GM12872 (cell line): ENCODE data around the gene DDX60.

Experiments used
- CTCF ChIP-seq: IDR thresholded peaks from 3 replicates; pipeline ENCODE4 v1.5.1; 2011; ENCODE audit warnings: low read depth, mild to moderate bottlenecking, low read length, moderate library complexity; ENCODE audit not compliant: insufficient read depth

The DDX60 gene

GRCh38 chr4:168317621-168318020 lies 931 bp downstream of the DDX60 start:
- no peak for TF ChIP-seq CTCF

GRCh38 chr4:168309781-168310180 lies 8.8 kb downstream of the DDX60 start:
- TF ChIP-seq CTCF, result no peak

- no peak for TF ChIP-seq CTCF
Observed at GRCh38 chr4:168308912-168309311, 9.6 kb downstream of the DDX60 start.

GRCh38 chr4:168306476-168306875 lies 12.1 kb downstream of the DDX60 start:
- no peak for TF ChIP-seq CTCF

GRCh38 chr4:168304744-168305459 lies 13.7 kb downstream of the DDX60 start:
- no peak for TF ChIP-seq CTCF

- no peak for TF ChIP-seq CTCF
Observed at GRCh38 chr4:168293386-168293975, 25.1 kb downstream of the DDX60 start.

GRCh38 chr4:168291242-168291641 lies 27.3 kb downstream of the DDX60 start:
- no peak for TF ChIP-seq CTCF
